Measurements from ENCODE around the gene MTRFR.
"Not testable (repeated sequence)": the region's sequence is repeated elsewhere in the genome, so short reads cannot be mapped to it uniquely, and the experiment has no call there.

MTRFR gene

GRCh38 chr12:123248996-123249741 lies 15.9 kb downstream of the MTRFR start:
- DNase-seq (ENCODE audit: low spot score), result not testable (repeated sequence)

GRCh38 chr12:123250471-123251383 lies 17.5 kb downstream of the MTRFR start:
- no peak for DNase-seq (ENCODE audit: low spot score)

GRCh38 chr12:123251403-123252076 lies 18.3 kb downstream of the MTRFR start:
- DNase-seq (ENCODE audit: low spot score), result no peak

GRCh38 chr12:123252365-123252764 lies 19.1 kb downstream of the MTRFR start:
- not testable (repeated sequence) for DNase-seq (ENCODE audit: low spot score)

- DNase-seq (ENCODE audit: low spot score), result no peak
Observed at GRCh38 chr12:123253641-123254459, 20.6 kb downstream of the MTRFR start.

- DNase-seq (ENCODE audit: low spot score), result no peak
Observed at GRCh38 chr12:123254853-123255446, 21.7 kb downstream of the MTRFR start.

- DNase-seq (ENCODE audit: low spot score), result no peak
Observed at GRCh38 chr12:123258593-123258992, 25.4 kb downstream of the MTRFR start.

- no peak for DNase-seq (ENCODE audit: low spot score)
Observed at GRCh38 chr12:123260081-123260480, 26.8 kb downstream of the MTRFR start.

- no peak for DNase-seq (ENCODE audit: low spot score)
Observed at GRCh38 chr12:123261196-123261595, 28.0 kb downstream of the MTRFR start.

GRCh38 chr12:123263196-123263817 lies 30.1 kb downstream of the MTRFR start:
- DNase-seq (ENCODE audit: low spot score), result no peak

- no peak for DNase-seq (ENCODE audit: low spot score)
Observed at GRCh38 chr12:123264642-123265041, 31.4 kb downstream of the MTRFR start.

GRCh38 chr12:123265851-123266678 lies 32.8 kb downstream of the MTRFR start:
- DNase-seq (ENCODE audit: low spot score), result no peak

- no peak for DNase-seq (ENCODE audit: low spot score)
Observed at GRCh38 chr12:123266679-123267277, 33.5 kb downstream of the MTRFR start.

- no peak for DNase-seq (ENCODE audit: low spot score)
Observed at GRCh38 chr12:123267335-123267920, 34.2 kb downstream of the MTRFR start.

- no peak for DNase-seq (ENCODE audit: low spot score)
Observed at GRCh38 chr12:123267991-123268843, 35.0 kb downstream of the MTRFR start.

- no peak for DNase-seq (ENCODE audit: low spot score)
Observed at GRCh38 chr12:123268850-123269249, 35.6 kb downstream of the MTRFR start.

GRCh38 chr12:123269395-123269892 lies 36.2 kb downstream of the MTRFR start:
- DNase-seq (ENCODE audit: low spot score), result no peak

- DNase-seq (ENCODE audit: low spot score), result no peak
Observed at GRCh38 chr12:123269896-123270213, 36.6 kb downstream of the MTRFR start.
